PC-3 (cell line): ENCODE results near the gene ATG9A. TPM values are rescaled to one million over a fixed set of nuclear protein-coding genes. Genes with fewer than 3 reads are reported as not detected.

Experiments used
- ATAC-seq: fragments of 200-7000 bp; cut with Tn5 transposase; 2 replicates; pipeline ENCODE4 v1.9.1; 2020; ENCODE audit warnings: mild to moderate bottlenecking, moderate library complexity
- BruUV-seq: library from RNA; stranded (reverse); fragments of 400-500 nt; replicated peaks from 2 replicates; lab custom pipeline; 2021; lab: Mats Ljungman, UMichigan
- CTCF ChIA-PET: fragments of 300-600 bp; sonication (Branson Sonifier 250); formaldehyde crosslinking; loops from one replicate; lab custom pipeline; 2022; ENCODE audit warnings: antibody characterized with exemption; lab: Charles Lee
- POLR2A ChIA-PET: fragments of 300-600 bp; sonication (Branson Sonifier 250); formaldehyde crosslinking; loops from one replicate; lab custom pipeline; 2022; ENCODE audit warnings: antibody characterized with exemption; ENCODE audit not compliant: unreplicated experiment; lab: Charles Lee
- DNase-seq: peaks from one replicate; pipeline ENCODE4 v3.0.0-alpha.2; 2015
- H2AFZ ChIP-seq: fragments of 300-600 bp; sonication (generic); 2 replicates; pipeline ENCODE4 v1.6.0; 2016; ENCODE audit warnings: antibody characterized with exemption, low read length
- H3F3A ChIP-seq: fragments of 300-600 bp; sonication (generic); one replicate; pipeline ENCODE4 v1.6.0; 2017; ENCODE audit warnings: antibody characterized with exemption, low read length, control low read depth, mild to moderate bottlenecking; ENCODE audit not compliant: unreplicated experiment
- H3K27ac ChIP-seq: fragments of 300-600 bp; sonication (generic); 2 replicates; pipeline ENCODE4 v1.5.1; 2016; ENCODE audit warnings: mild to moderate bottlenecking, low read length
- H3K27me3 ChIP-seq: fragments of 300-600 bp; sonication (generic); 2 replicates; pipeline ENCODE4 v1.6.1; 2016; ENCODE audit warnings: low read length, mixed read lengths
- H3K36me3 ChIP-seq: fragments of 300-600 bp; sonication (generic); 2 replicates; pipeline ENCODE4 v1.6.1; 2016; ENCODE audit warnings: low read depth, mixed run types, low read length, mixed read lengths
- H3K4me1 ChIP-seq: fragments of 300-600 bp; sonication (generic); 2 replicates; pipeline ENCODE4 v1.5.1; 2016; ENCODE audit warnings: low read length; ENCODE audit not compliant: insufficient read depth
- H3K4me2 ChIP-seq: fragments of 300-600 bp; sonication (generic); 2 replicates; pipeline ENCODE4 v1.6.0; 2016; ENCODE audit warnings: low read length
- H3K4me3 ChIP-seq: fragments of 300-600 bp; sonication (generic); 2 replicates; pipeline ENCODE4 v1.5.1; 2016; ENCODE audit warnings: mild to moderate bottlenecking, low read length, mixed read lengths
- H3K79me2 ChIP-seq: fragments of 300-600 bp; sonication (generic); 2 replicates; pipeline ENCODE4 v1.6.1; 2017; ENCODE audit warnings: low read length, mixed read lengths
- H3K9ac ChIP-seq: fragments of 300-600 bp; sonication (generic); 2 replicates; pipeline ENCODE4 v1.6.0; 2016; ENCODE audit warnings: mild to moderate bottlenecking, low read length
- H3K9me2 ChIP-seq: fragments of 300-600 bp; sonication (generic); replicated peaks from 2 replicates; pipeline ENCODE4 v1.6.1; 2016; ENCODE audit warnings: mixed run types, low read length, mixed read lengths
- H3K9me3 ChIP-seq: fragments of 300-600 bp; sonication (generic); 2 replicates; pipeline ENCODE4 v1.6.1; 2016; ENCODE audit warnings: low read length, mixed read lengths
- H4K20me1 ChIP-seq: fragments of 300-600 bp; sonication (generic); 2 replicates; pipeline ENCODE4 v1.6.1; 2016; ENCODE audit warnings: low read length, mixed read lengths
- CTCF ChIP-seq: fragments of 300-600 bp; sonication (generic); conservative IDR thresholded peaks from 2 replicates; pipeline ENCODE4 v1.5.1; 2017; ENCODE audit warnings: antibody characterized with exemption, low read depth, mild to moderate bottlenecking, low read length
- EZH2 ChIP-seq: fragments of 300-600 bp; sonication (generic); IDR thresholded peaks from one replicate; pipeline ENCODE4 v1.6.1; 2017; ENCODE audit warnings: antibody characterized with exemption, mild to moderate bottlenecking, low read length; ENCODE audit not compliant: unreplicated experiment
- EZH2phosphoT487 ChIP-seq: fragments of 300-600 bp; sonication (generic); IDR thresholded peaks from 2 replicates; pipeline ENCODE4 v1.6.1; 2018; ENCODE audit warnings: mild to moderate bottlenecking, antibody characterized with exemption, low read length, borderline replicate concordance
- intact Hi-C: fragments of 100-400 bp; cut with micrococcal nuclease; formaldehyde crosslinking; loops from 2 replicates; pipeline ENCODE4 v1.9.0; 2023
- total RNA-seq: library from RNA; depleted of rRNA; stranded (reverse); fragments of >200 nt; gene quantifications from 2 replicates; pipeline ENCODE4 v1.2.3, GENCODE V29; 2014

ATG9A gene
- total RNA-seq, 1 experiment from 2014 or later: 59.6 TPM

- no peak overlapping the region for H3K9ac ChIP-seq
- no peak overlapping the region for H3K4me3 ChIP-seq
- peaks cover 6% of the 10 kb centered on the region; the same call in 1 of the 2 replicates for H3K79me2 ChIP-seq
- H3K9me3 ChIP-seq: no peaks in the 10 kb centered on the region
- H3K4me1 ChIP-seq: peaks cover 19% of the 10 kb centered on the region
- no peak overlapping the region for H2AFZ ChIP-seq
- ATAC-seq: no peak
- no peaks in the 10 kb centered on the region for H3K9me2 ChIP-seq
- DNase-seq: peak; percentile 0
- no peak overlapping the region for H3K4me2 ChIP-seq
- no peak overlapping the region for H3K27ac ChIP-seq
- intact Hi-C loops: loop anchor here (1.0 kb wide), 1 partner anchor 51 kb away; the partner anchor contains the start of gene NHEJ1
- BruUV-seq: no TSS peak
- no peaks in the 10 kb centered on the region for H3K27me3 ChIP-seq
- H3K36me3 ChIP-seq: peaks cover 4% of the 10 kb centered on the region
- no peaks in the 10 kb centered on the region for H4K20me1 ChIP-seq
- ChIA-PET POLR2A (no interaction called here), CTCF (interaction anchor here (0.6 kb wide), 1 partner anchor 94 kb away, joined by 3 read pairs; no protein-coding TSS in a partner anchor)
- H3F3A ChIP-seq: no peaks in the 10 kb centered on the region
- TF ChIP-seq EZH2phosphoT487 (no peak), CTCF (no peak), EZH2 (no peak)
These were observed 18.5 kb downstream of the ATG9A start for GRCh38 chr2:219210886-219211362.

GRCh38 chr2:219210196-219210885 lies 19.1 kb downstream of the ATG9A start:
- H3K4me2 ChIP-seq: no peak overlapping the region
- H3K9me2 ChIP-seq: no peaks in the 10 kb centered on the region
- ChIA-PET POLR2A (no interaction called here), CTCF (no interaction called here)
- peaks cover 20% of the 10 kb centered on the region for H3K4me1 ChIP-seq
- no peak for TF ChIP-seq EZH2
- H3K9ac ChIP-seq: no peak overlapping the region
- H3K4me3 ChIP-seq: no peak overlapping the region
- no peaks in the 10 kb centered on the region for H3F3A ChIP-seq
- BruUV-seq: no TSS peak
- no peaks in the 10 kb centered on the region for H3K9me3 ChIP-seq
- intact Hi-C loops: no loop called here
- no peak for ATAC-seq
- no peaks in the 10 kb centered on the region for H3K27me3 ChIP-seq
- no peaks in the 10 kb centered on the region for H4K20me1 ChIP-seq
- H3K79me2 ChIP-seq: peaks cover 5% of the 10 kb centered on the region; the same call in 1 of the 2 replicates
- no peak overlapping the region for H3K27ac ChIP-seq
- H3K36me3 ChIP-seq: peaks cover 4% of the 10 kb centered on the region
- no peak overlapping the region for H2AFZ ChIP-seq
- DNase-seq: peak; percentile 1

- POLR2A ChIA-PET: no interaction called here
- Histone ChIP-seq H3K9ac (no peak overlapping the region), H2AFZ (no peak overlapping the region), H3K4me2 (no peak overlapping the region), H3K36me3 (peaks cover 4% of the 10 kb centered on the region), H3K27me3 (no peaks in the 10 kb centered on the region), H4K20me1 (no peaks in the 10 kb centered on the region), H3K9me3 (no peaks in the 10 kb centered on the region), H3K4me1 (peaks cover 20% of the 10 kb centered on the region), H3F3A (no peaks in the 10 kb centered on the region), H3K9me2 (no peaks in the 10 kb centered on the region), H3K79me2 (peaks cover 5% of the 10 kb centered on the region; the same call in 1 of the 2 replicates), H3K27ac (no peak overlapping the region), H3K4me3 (no peak overlapping the region)
- intact Hi-C loops: no loop called here
- DNase-seq: no peak
- no TSS peak for BruUV-seq
- TF ChIP-seq EZH2phosphoT487 (no peak), EZH2 (no peak), CTCF (no peak)
- CTCF ChIA-PET: no interaction called here
- ATAC-seq: no peak
These were observed 19.9 kb downstream of the ATG9A start for GRCh38 chr2:219209236-219210195.
